ENCODE data around the gene IPO7. TPM values are rescaled to one million over a fixed set of nuclear protein-coding genes. Genes with fewer than 3 reads are reported as not detected.

Gene IPO7
- total RNA-seq, 4 donors from 2014 or later = 167 to 286 (median 179) TPM

DNA sequence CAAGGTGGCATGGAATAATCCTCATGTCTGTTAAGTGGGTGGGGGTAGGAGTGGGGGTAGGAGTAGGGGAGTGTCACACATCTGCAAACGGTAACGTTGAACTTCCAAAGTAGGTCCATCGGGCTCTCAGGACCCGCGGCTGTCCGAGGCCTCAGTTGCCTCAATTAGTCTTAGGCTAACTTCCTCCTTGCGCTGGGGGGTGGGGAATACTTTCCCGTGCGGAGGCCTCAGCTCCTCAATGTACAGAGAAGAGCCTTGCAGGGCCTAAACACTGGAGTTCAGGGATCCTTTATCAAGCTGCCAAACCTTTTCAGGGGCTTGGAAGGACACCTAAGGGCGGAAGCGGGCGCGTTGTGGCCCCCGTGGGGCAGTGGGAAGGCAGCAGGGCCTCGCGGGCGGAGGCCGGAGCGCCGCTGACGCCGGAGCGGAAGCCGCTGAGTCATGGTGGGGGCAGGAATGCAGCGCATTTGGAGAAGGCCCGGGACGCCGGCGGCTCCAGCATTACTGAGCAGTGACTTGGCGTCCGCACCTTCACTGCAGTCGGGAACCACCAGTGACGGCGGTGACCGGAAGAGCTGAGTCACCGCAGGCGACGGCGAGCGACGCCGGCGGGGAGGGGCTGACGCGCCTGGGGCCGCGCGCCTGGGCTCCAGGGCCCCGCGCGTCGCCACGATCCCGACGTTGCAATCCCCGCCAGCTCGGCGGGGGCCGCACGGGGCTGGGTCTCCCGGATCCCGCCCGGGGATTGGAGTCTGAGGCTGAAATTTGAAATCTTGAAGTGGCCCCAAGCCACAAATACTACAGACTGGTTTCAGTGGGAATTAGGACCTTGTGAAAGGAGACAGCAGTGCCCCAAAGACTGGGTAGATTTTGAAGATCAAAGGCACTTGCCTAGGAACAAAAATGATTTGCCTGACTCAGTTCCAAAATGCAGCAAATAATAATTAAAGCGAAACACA is 20.2 kb upstream of the IPO7 start:
- in situ Hi-C loops (cut with MboI; ENCODE audit: low sequenced_read_pairs in 4 of 4) (no loop called here), intact Hi-C loops (cut with DNase I; ENCODE audit: low total_unique reads) (loop anchor here (1.0 kb wide), 3 partner anchors 20 to 96 kb away; partner anchors contain the start of genes IPO7 and TMEM41B)
- TF ChIP-seq CTCF (IDR thresholded peaks at IDR 0.05 in 4 of 5, conservative IDR thresholded peaks at IDR 0.05 in 1 of 5) (no peak), POLR2A (IDR thresholded peaks at IDR 0.05) (peak; percentile 68 to 82)
- H3K4me1 ChIP-seq = peaks cover 3 to 8% of the 10 kb centered on the region in 2 donors
- peak; percentile 93 to 96 for DNase-seq
- H3K27ac ChIP-seq = peak overlapping the region; percentile 98 to 100 (median 99)
- H3K36me3 ChIP-seq = no peaks in the 10 kb centered on the region
- H3K9me3 ChIP-seq = no peaks in the 10 kb centered on the region
- H3K27me3 ChIP-seq = no peaks in the 10 kb centered on the region
- peak; percentile 98 for ATAC-seq
- peak overlapping the region; percentile 46 to 69 (median 56) for H3K4me3 ChIP-seq

GRCh38 chr11:9367551-9367950 is 16.9 kb upstream of the IPO7 start:
- Histone ChIP-seq H3K4me1 (peaks cover 3 to 8% of the 10 kb centered on the region in 2 donors), H3K36me3 (no peaks in the 10 kb centered on the region), H3K27me3 (no peaks in the 10 kb centered on the region), H3K9me3 (no peaks in the 10 kb centered on the region), H3K4me3 (no peak overlapping the region), H3K27ac (no peak overlapping the region)
- ATAC-seq (no peak), DNase-seq (no peak)
- TF ChIP-seq POLR2A (IDR thresholded peaks at IDR 0.05) (no peak), CTCF (IDR thresholded peaks at IDR 0.05 in 4 of 5, conservative IDR thresholded peaks at IDR 0.05 in 1 of 5) (no peak)
- intact Hi-C loops (cut with DNase I; ENCODE audit: low total_unique reads) = no loop called here
- in situ Hi-C loops (cut with MboI; ENCODE audit: low sequenced_read_pairs in 4 of 4) = no loop called here

DNA sequence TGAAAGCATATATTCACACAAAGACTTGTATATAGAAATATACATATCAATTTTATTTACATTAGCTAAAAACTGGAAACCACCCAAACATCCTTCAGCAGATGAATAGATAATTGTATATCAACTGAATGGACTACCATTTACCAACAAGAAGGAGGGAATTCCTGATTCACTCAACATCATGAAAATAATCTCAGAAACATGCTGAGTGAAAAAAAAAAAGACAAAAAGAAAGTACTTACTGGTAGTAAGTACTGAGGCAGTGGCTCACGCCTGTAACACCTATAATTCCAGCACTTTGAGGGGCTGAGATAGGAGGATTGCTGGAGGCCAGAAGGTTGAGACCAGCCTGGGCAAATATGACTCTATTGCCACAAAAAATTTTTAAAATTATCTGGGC is 7.4 kb upstream of the IPO7 start:
- TF ChIP-seq POLR2A (IDR thresholded peaks at IDR 0.05) (no peak), CTCF (IDR thresholded peaks at IDR 0.05 in 4 of 5, conservative IDR thresholded peaks at IDR 0.05 in 1 of 5) (no peak)
- in situ Hi-C loops (cut with MboI; ENCODE audit: low sequenced_read_pairs in 4 of 4) (loop anchor here in 1 of 4 donors (10.0 kb wide), 1 partner anchor 62 kb away; the partner anchor contains the start of gene TMEM41B), intact Hi-C loops (cut with DNase I; ENCODE audit: low total_unique reads) (no loop called here)
- H3K4me3 ChIP-seq = no peak overlapping the region
- DNase-seq (no peak), ATAC-seq (no peak)
- no peak overlapping the region for H3K27ac ChIP-seq
- H3K4me1 ChIP-seq = peaks cover 0 to 8% of the 10 kb centered on the region in 2 donors
- no peaks in the 10 kb centered on the region for H3K36me3 ChIP-seq
- no peaks in the 10 kb centered on the region for H3K9me3 ChIP-seq
- H3K27me3 ChIP-seq = no peaks in the 10 kb centered on the region

DNA sequence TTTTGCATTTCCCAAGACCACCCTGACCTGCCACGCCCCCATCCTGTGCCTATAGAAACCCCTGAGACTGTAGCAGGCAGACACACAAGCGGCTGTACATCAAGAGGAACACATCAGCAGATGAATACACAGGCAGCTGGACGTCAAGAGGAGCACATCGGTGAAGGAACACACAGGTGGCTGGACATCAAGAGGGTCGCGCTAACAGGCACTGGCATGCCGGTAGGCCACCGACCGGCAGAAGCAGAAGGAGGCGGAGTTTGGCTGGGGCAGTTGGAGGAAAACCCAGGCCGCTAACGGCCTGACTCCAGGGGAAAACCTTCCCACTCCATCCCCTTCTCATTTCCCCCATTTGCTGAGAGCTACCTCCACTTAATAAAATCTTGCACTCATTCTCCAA is 5.4 kb upstream of the IPO7 start:
- intact Hi-C loops (cut with DNase I; ENCODE audit: low total_unique reads) = no loop called here

More for the DNA sequence above, 5.4 kb upstream of the IPO7 start:
- no peak overlapping the region for H3K4me3 ChIP-seq
- in situ Hi-C loops (cut with MboI; ENCODE audit: low sequenced_read_pairs in 4 of 4) = loop anchor here in 1 of 4 donors (10.0 kb wide), 1 partner anchor 64 kb away; the partner anchor contains the start of gene TMEM41B
- no peak for TF ChIP-seq POLR2A (IDR thresholded peaks at IDR 0.05)
- TF ChIP-seq CTCF (IDR thresholded peaks at IDR 0.05 in 4 of 5, conservative IDR thresholded peaks at IDR 0.05 in 1 of 5) = no peak
- no peak overlapping the region for H3K27ac ChIP-seq
- no peaks in the 10 kb centered on the region for H3K9me3 ChIP-seq
- H3K4me1 ChIP-seq = peaks cover 0 to 8% of the 10 kb centered on the region in 2 donors
- ATAC-seq (no peak), DNase-seq (no peak)
- H3K27me3 ChIP-seq = no peaks in the 10 kb centered on the region
- no peaks in the 10 kb centered on the region for H3K36me3 ChIP-seq

Data from gastrocnemius medialis (tissue), 4 donors.